Caco-2 (cell line): ENCODE data around the gene THAP6. TPM values are rescaled to one million over a fixed set of nuclear protein-coding genes. Genes with fewer than 3 reads are reported as not detected.

Source experiments
- BruUV-seq: library from RNA; stranded (reverse); fragments of 400-500 nt; replicated peaks from 2 replicates; lab custom pipeline; 2021; lab: Mats Ljungman, UMichigan
- CTCF ChIA-PET: fragments of 300-600 bp; sonication (Branson Sonifier 250); formaldehyde crosslinking; loops from one replicate; lab custom pipeline; 2022; ENCODE audit warnings: antibody characterized with exemption; lab: Charles Lee
- POLR2A ChIA-PET: fragments of 300-600 bp; sonication (Branson Sonifier 250); formaldehyde crosslinking; loops from one replicate; lab custom pipeline; 2022; ENCODE audit warnings: antibody characterized with exemption; lab: Charles Lee
- DNase-seq, 2 experiments: peaks; one replicate each; pipeline versions ENCODE4 v3.0.0 to v3.0.0-alpha.2; 2020 to 2022
- H3K27me3 ChIP-seq: replicated peaks from 2 replicates; pipeline ENCODE4 v1.6.0; 2011; ENCODE audit warnings: low read length; ENCODE audit not compliant: control insufficient read depth, insufficient read depth
- H3K36me3 ChIP-seq: 2 replicates; pipeline ENCODE4 v1.5.1; 2011; ENCODE audit warnings: low read length; ENCODE audit not compliant: control insufficient read depth, insufficient read depth
- H3K4me1 ChIP-seq: fragments of 250-450 bp; sonication (Bioruptor Pico); 2 replicates; pipeline ENCODE4 v1.5.1; 2020; ENCODE audit warnings: mild to moderate bottlenecking
- H3K4me3 ChIP-seq: 2 replicates; pipeline ENCODE4 v1.5.1; 2011; ENCODE audit warnings: low read depth, mild to moderate bottlenecking, control low read depth, low read length
- H3K9me3 ChIP-seq: fragments of 250-450 bp; sonication (Bioruptor Pico); 2 replicates; pipeline ENCODE4 v1.5.1; 2020; ENCODE audit warnings: mild to moderate bottlenecking, moderate library complexity
- H3K27ac Mint-ChIP-seq: one replicate; pipeline ENCODE4 v1.8.0; 2022; ENCODE audit warnings: mixed read lengths; ENCODE audit not compliant: unreplicated experiment
- H3K27me3 Mint-ChIP-seq: one replicate; pipeline ENCODE4 v1.8.0; 2022; ENCODE audit warnings: mixed read lengths; ENCODE audit not compliant: insufficient read depth, unreplicated experiment
- H3K36me3 Mint-ChIP-seq: one replicate; pipeline ENCODE4 v1.8.0; 2022; ENCODE audit warnings: mild to moderate bottlenecking, mixed read lengths; ENCODE audit not compliant: insufficient read depth, unreplicated experiment
- H3K4me1 Mint-ChIP-seq: one replicate; pipeline ENCODE4 v1.8.0; 2022; ENCODE audit warnings: low read depth, mixed read lengths; ENCODE audit not compliant: unreplicated experiment
- H3K4me3 Mint-ChIP-seq: one replicate; pipeline ENCODE4 v1.8.0; 2022; ENCODE audit warnings: mild to moderate bottlenecking, moderate library complexity, mixed read lengths; ENCODE audit not compliant: unreplicated experiment
- H3K9me3 Mint-ChIP-seq: one replicate; pipeline ENCODE4 v1.8.0; 2022; ENCODE audit warnings: mixed read lengths; ENCODE audit not compliant: unreplicated experiment
- intact Hi-C: fragments of 100-400 bp; cut with micrococcal nuclease; formaldehyde crosslinking; loops from one replicate; pipeline ENCODE4 v1.10.0; 2022; ENCODE audit not compliant: unreplicated experiment
- total RNA-seq: library from RNA; stranded (reverse); gene quantifications from 2 replicates; pipeline ENCODE4 v1.2.3, GENCODE V29; 2022
- TF ChIP-seq, protein P1 (sequence below), 2 experiments: fragments of 200-600 bp in 1 of 2; IDR thresholded peaks; 1 replicate in 1 of 2; 2 replicates in 1 of 2; pipeline versions ENCODE4 v1.5.1 to v1.8.0; 2011 to 2022; ENCODE audit warnings: antibody characterized with exemption in 1 of 2, control low read depth in 1 of 2, inconsistent platforms in 1 of 2, low read depth in 1 of 2, low read length in 1 of 2, mild to moderate bottlenecking in 1 of 2, moderate library complexity in 1 of 2; ENCODE audit not compliant: insufficient read depth in 1 of 2, severe bottlenecking in 1 of 2, unreplicated experiment in 1 of 2

THAP6 gene
- total RNA-seq, 1 experiment from 2014 or later: 11.8 TPM

DNA sequence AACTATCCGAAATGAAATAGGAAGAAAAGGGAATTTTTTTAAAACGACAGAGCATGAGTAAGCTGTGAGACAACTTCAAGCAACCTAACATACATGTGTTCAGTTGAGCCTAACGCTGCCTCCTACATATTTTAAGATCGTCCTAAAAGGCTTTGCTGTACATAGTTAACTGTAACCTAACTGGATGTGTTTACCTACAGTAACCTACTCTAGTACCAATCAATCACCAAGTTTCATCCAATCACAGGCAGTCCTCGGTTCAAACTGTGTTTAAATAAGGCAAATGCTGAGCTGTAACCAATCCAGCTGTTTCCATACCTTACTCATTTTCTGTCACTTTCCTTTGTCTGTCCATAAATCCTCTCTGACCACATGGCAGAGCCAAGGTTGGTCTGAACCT, 17.1 kb upstream of the THAP6 start:
- Mint-ChIP-seq H3K27ac (no peak overlapping the region), H3K27me3 (no peaks in the 10 kb centered on the region), H3K9me3 (peaks cover 16% of the 10 kb centered on the region), H3K36me3 (peaks cover 19% of the 10 kb centered on the region), H3K4me1 (peaks cover 7% of the 10 kb centered on the region), H3K4me3 (no peak overlapping the region)
- Histone ChIP-seq H3K4me1 (no peaks in the 10 kb centered on the region), H3K36me3 (no peaks in the 10 kb centered on the region), H3K27me3 (no peaks in the 10 kb centered on the region), H3K4me3 (no peak overlapping the region), H3K9me3 (0 out of 2 replicates have a peak, but pooled peaks cover 3% of the 10 kb centered on the region)
- no peak for DNase-seq
- intact Hi-C loops: no loop called here
- TF ChIP-seq, protein P1, sequence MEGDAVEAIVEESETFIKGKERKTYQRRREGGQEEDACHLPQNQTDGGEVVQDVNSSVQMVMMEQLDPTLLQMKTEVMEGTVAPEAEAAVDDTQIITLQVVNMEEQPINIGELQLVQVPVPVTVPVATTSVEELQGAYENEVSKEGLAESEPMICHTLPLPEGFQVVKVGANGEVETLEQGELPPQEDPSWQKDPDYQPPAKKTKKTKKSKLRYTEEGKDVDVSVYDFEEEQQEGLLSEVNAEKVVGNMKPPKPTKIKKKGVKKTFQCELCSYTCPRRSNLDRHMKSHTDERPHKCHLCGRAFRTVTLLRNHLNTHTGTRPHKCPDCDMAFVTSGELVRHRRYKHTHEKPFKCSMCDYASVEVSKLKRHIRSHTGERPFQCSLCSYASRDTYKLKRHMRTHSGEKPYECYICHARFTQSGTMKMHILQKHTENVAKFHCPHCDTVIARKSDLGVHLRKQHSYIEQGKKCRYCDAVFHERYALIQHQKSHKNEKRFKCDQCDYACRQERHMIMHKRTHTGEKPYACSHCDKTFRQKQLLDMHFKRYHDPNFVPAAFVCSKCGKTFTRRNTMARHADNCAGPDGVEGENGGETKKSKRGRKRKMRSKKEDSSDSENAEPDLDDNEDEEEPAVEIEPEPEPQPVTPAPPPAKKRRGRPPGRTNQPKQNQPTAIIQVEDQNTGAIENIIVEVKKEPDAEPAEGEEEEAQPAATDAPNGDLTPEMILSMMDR (IDR thresholded peaks at IDR 0.05; ENCODE audit: insufficient read depth in 1 of 2, low read depth in 1 of 2, low read length in 1 of 2, severe bottlenecking in 1 of 2, unreplicated experiment in 1 of 2): no peak
- POLR2A ChIA-PET: no interaction called here
- no TSS peak for BruUV-seq
- CTCF ChIA-PET: no interaction called here

DNA sequence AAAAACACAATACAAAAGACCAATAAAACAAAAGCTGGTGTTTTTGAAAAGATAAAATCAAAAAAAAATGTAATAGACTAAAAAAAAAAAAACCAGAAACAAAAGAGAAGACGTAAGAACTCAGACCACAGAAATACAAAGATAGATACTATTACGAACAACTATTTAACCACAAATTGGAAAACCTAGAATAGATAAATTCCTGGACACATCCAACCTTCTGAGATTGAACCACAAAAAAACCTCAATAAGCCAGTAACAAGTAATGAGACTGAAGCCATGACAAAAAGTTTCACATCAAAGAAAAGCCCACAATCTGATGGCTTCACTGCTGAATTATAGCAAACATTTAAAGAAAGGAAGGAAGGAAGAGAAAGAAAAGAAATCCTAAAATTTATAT, 16.2 kb upstream of the THAP6 start:
- CTCF ChIA-PET: no interaction called here
- H3K4me1 ChIP-seq: no peaks in the 10 kb centered on the region
- Mint-ChIP-seq H3K4me3 (no peak overlapping the region), H3K27me3 (no peaks in the 10 kb centered on the region), H3K27ac (no peak overlapping the region), H3K4me1 (peaks cover 7% of the 10 kb centered on the region), H3K9me3 (peaks cover 16% of the 10 kb centered on the region), H3K36me3 (peaks cover 24% of the 10 kb centered on the region)
- 0 out of 2 replicates have a peak, but pooled peaks cover 3% of the 10 kb centered on the region for H3K9me3 ChIP-seq
- intact Hi-C loops: no loop called here
- no TSS peak for BruUV-seq
- no peak overlapping the region for H3K4me3 ChIP-seq
- no peak for DNase-seq
- TF ChIP-seq, protein P1 (IDR thresholded peaks at IDR 0.05; ENCODE audit: insufficient read depth in 1 of 2, low read depth in 1 of 2, low read length in 1 of 2, severe bottlenecking in 1 of 2, unreplicated experiment in 1 of 2): no peak
- POLR2A ChIA-PET: no interaction called here
- H3K36me3 ChIP-seq: no peaks in the 10 kb centered on the region
- H3K27me3 ChIP-seq: no peaks in the 10 kb centered on the region

DNA sequence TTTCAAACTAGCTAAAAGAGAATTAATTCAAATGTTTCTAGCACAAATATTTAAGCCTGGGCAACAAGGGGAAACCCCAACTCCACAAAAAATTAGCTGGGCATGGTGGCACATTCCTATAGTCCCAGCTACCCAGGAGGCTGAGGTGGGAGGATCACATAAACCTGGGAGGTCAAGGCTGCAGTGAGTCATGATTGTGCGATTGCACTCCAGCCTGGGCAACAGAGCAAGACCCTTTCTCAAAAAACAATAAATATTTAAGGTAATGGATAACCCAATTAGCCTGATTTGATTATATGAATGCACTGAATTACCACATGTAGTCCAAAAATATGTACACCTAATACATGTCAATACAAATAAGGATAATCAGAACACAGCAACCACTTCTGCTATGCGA, 14.4 kb upstream of the THAP6 start:
- CTCF ChIA-PET: no interaction called here
- Histone ChIP-seq H3K4me3 (no peak overlapping the region), H3K36me3 (no peaks in the 10 kb centered on the region), H3K9me3 (0 out of 2 replicates have a peak, but pooled peaks cover 3% of the 10 kb centered on the region), H3K27me3 (no peaks in the 10 kb centered on the region), H3K4me1 (peaks cover 4% of the 10 kb centered on the region; the same call in 1 of the 2 replicates)
- no peaks in the 10 kb centered on the region for H3K27me3 Mint-ChIP-seq
- POLR2A ChIA-PET: no interaction called here
- H3K9me3 Mint-ChIP-seq: peaks cover 16% of the 10 kb centered on the region
- H3K4me1 Mint-ChIP-seq: peaks cover 7% of the 10 kb centered on the region
- no peak overlapping the region for H3K4me3 Mint-ChIP-seq
- no peak overlapping the region for H3K27ac Mint-ChIP-seq
- intact Hi-C loops: no loop called here
- H3K36me3 Mint-ChIP-seq: peaks cover 29% of the 10 kb centered on the region
- TF ChIP-seq, protein P1 (IDR thresholded peaks at IDR 0.05; ENCODE audit: insufficient read depth in 1 of 2, low read depth in 1 of 2, low read length in 1 of 2, severe bottlenecking in 1 of 2, unreplicated experiment in 1 of 2): no peak
- DNase-seq: no peak
- no TSS peak for BruUV-seq
